SK-N-MC (cell line): ENCODE data around the gene PTPRN2.

Experiments
- DNase-seq: peaks from one replicate; pipeline ENCODE4 v3.0.0-alpha.2; 2011; ENCODE audit warnings: low read depth, low spot score
- H3K27ac ChIP-seq: fragments of 200-600 bp; sonication (generic); 2 replicates; pipeline ENCODE4 v1.5.1; 2016; ENCODE audit warnings: mixed run types
- H3K36me3 ChIP-seq: fragments of 200-600 bp; sonication (generic); 2 replicates; pipeline ENCODE4 v1.6.1; 2017; ENCODE audit warnings: antibody characterized with exemption, low read length, mixed read lengths; ENCODE audit not compliant: insufficient read depth
- H3K4me3 ChIP-seq: fragments of 200-600 bp; sonication (generic); 2 replicates; pipeline ENCODE4 v1.5.1; 2016
- H3K9ac ChIP-seq: fragments of 200-600 bp; sonication (generic); 2 replicates; pipeline ENCODE4 v1.8.0; 2017; ENCODE audit warnings: mixed run types, mixed read lengths; ENCODE audit not compliant: insufficient read length
- H3K9me3 ChIP-seq: fragments of 200-600 bp; sonication (generic); 2 replicates; pipeline ENCODE4 v1.6.1; 2017; ENCODE audit warnings: low read depth, mild to moderate bottlenecking, antibody characterized with exemption, low read length, moderate library complexity, mixed read lengths
- EZH2 ChIP-seq: fragments of 200-600 bp; sonication (generic); IDR thresholded peaks from one replicate; pipeline ENCODE4 v1.6.1; 2017; ENCODE audit warnings: antibody characterized with exemption
- FOXP2 ChIP-seq: optimal IDR thresholded peaks from 2 replicates; pipeline ENCODE3; 2011; ENCODE audit warnings: mild to moderate bottlenecking, moderate library complexity; ENCODE audit not compliant: insufficient read depth; ENCODE audit errors: extremely low read length, control extremely low read depth
- POLR2AphosphoS5 ChIP-seq: IDR thresholded peaks from 2 replicates; pipeline ENCODE4 v1.6.1; 2012; ENCODE audit warnings: mild to moderate bottlenecking, low read depth, low read length, borderline replicate concordance

PTPRN2 gene

GRCh38 chr7:158025686-158026600 is 561.7 kb downstream of the PTPRN2 start:
- no peak overlapping the region for H3K9ac ChIP-seq
- DNase-seq, result no peak
- no peaks in the 10 kb centered on the region for H3K36me3 ChIP-seq
- H3K9me3 ChIP-seq, result no peaks in the 10 kb centered on the region
- no peak overlapping the region for H3K4me3 ChIP-seq
- TF ChIP-seq POLR2AphosphoS5 (no peak), FOXP2 (no peak), EZH2 (no peak)
- no peak overlapping the region for H3K27ac ChIP-seq

GRCh38 chr7:158024881-158025280 is 562.7 kb downstream of the PTPRN2 start:
- no peaks in the 10 kb centered on the region for H3K36me3 ChIP-seq
- H3K9me3 ChIP-seq, result no peaks in the 10 kb centered on the region
- no peak for TF ChIP-seq POLR2AphosphoS5
- no peak for TF ChIP-seq FOXP2
- no peak for TF ChIP-seq EZH2
- no peak overlapping the region for H3K4me3 ChIP-seq
- no peak overlapping the region for H3K9ac ChIP-seq
- no peak overlapping the region for H3K27ac ChIP-seq
- no peak for DNase-seq

GRCh38 chr7:158024351-158024715 is 563.3 kb downstream of the PTPRN2 start:
- H3K36me3 ChIP-seq, result no peaks in the 10 kb centered on the region
- no peak for DNase-seq
- H3K9ac ChIP-seq, result no peak overlapping the region
- H3K4me3 ChIP-seq, result no peak overlapping the region
- H3K9me3 ChIP-seq, result no peaks in the 10 kb centered on the region
- TF ChIP-seq EZH2 (no peak), FOXP2 (no peak), POLR2AphosphoS5 (no peak)
- H3K27ac ChIP-seq, result no peak overlapping the region

GRCh38 chr7:158023681-158024350 is 563.8 kb downstream of the PTPRN2 start:
- Histone ChIP-seq H3K27ac (no peak overlapping the region), H3K4me3 (no peak overlapping the region), H3K9me3 (no peaks in the 10 kb centered on the region), H3K9ac (no peak overlapping the region), H3K36me3 (no peaks in the 10 kb centered on the region)
- DNase-seq, result no peak
- TF ChIP-seq FOXP2 (no peak), EZH2 (no peak), POLR2AphosphoS5 (no peak)

- no peak overlapping the region for H3K27ac ChIP-seq
- TF ChIP-seq FOXP2 (no peak), POLR2AphosphoS5 (no peak), EZH2 (no peak)
- no peak overlapping the region for H3K4me3 ChIP-seq
- H3K36me3 ChIP-seq, result no peaks in the 10 kb centered on the region
- DNase-seq, result no peak
- no peaks in the 10 kb centered on the region for H3K9me3 ChIP-seq
- no peak overlapping the region for H3K9ac ChIP-seq
Observed at GRCh38 chr7:158023157-158023556, 564.5 kb downstream of the PTPRN2 start.

GRCh38 chr7:158022601-158023000 is 565.0 kb downstream of the PTPRN2 start:
- H3K9me3 ChIP-seq, result no peaks in the 10 kb centered on the region
- H3K27ac ChIP-seq, result no peak overlapping the region
- H3K4me3 ChIP-seq, result no peak overlapping the region
- no peak overlapping the region for H3K9ac ChIP-seq
- DNase-seq, result no peak
- TF ChIP-seq POLR2AphosphoS5 (no peak), EZH2 (no peak), FOXP2 (no peak)
- no peaks in the 10 kb centered on the region for H3K36me3 ChIP-seq

GRCh38 chr7:158021836-158022235 is 565.8 kb downstream of the PTPRN2 start:
- TF ChIP-seq FOXP2 (no peak), POLR2AphosphoS5 (no peak), EZH2 (no peak)
- DNase-seq, result no peak
- Histone ChIP-seq H3K36me3 (no peaks in the 10 kb centered on the region), H3K4me3 (no peak overlapping the region), H3K27ac (no peak overlapping the region), H3K9ac (no peak overlapping the region), H3K9me3 (no peaks in the 10 kb centered on the region)

GRCh38 chr7:158020706-158021095 is 566.9 kb downstream of the PTPRN2 start:
- Histone ChIP-seq H3K4me3 (no peak overlapping the region), H3K27ac (no peak overlapping the region), H3K9me3 (no peaks in the 10 kb centered on the region), H3K9ac (no peak overlapping the region), H3K36me3 (no peaks in the 10 kb centered on the region)
- TF ChIP-seq FOXP2 (no peak), EZH2 (no peak), POLR2AphosphoS5 (no peak)
- no peak for DNase-seq
